AG10803 (cell line): ENCODE results near the gene DNAJC15.
"Not testable (repeated sequence)": the region's sequence is repeated elsewhere in the genome, so short reads cannot be mapped to it uniquely, and the experiment has no call there.

Source experiments
- DNase-seq: peaks from one replicate; pipeline ENCODE4 v3.0.0; 2010; ENCODE audit warnings: low read depth
- H3K4me3 ChIP-seq: 2 replicates; pipeline ENCODE4 v1.5.1; 2011; ENCODE audit warnings: mild to moderate bottlenecking, low read length, control low read depth
- TF ChIP-seq, protein P1 (sequence below): conservative IDR thresholded peaks from 2 replicates; pipeline ENCODE4 v1.5.1; 2011; ENCODE audit warnings: mild to moderate bottlenecking, low read length, control low read depth, inconsistent platforms

DNAJC15 gene

GRCh38 chr13:43033038-43033437 lies 9.7 kb downstream of the DNAJC15 start:
- TF ChIP-seq, protein P1, sequence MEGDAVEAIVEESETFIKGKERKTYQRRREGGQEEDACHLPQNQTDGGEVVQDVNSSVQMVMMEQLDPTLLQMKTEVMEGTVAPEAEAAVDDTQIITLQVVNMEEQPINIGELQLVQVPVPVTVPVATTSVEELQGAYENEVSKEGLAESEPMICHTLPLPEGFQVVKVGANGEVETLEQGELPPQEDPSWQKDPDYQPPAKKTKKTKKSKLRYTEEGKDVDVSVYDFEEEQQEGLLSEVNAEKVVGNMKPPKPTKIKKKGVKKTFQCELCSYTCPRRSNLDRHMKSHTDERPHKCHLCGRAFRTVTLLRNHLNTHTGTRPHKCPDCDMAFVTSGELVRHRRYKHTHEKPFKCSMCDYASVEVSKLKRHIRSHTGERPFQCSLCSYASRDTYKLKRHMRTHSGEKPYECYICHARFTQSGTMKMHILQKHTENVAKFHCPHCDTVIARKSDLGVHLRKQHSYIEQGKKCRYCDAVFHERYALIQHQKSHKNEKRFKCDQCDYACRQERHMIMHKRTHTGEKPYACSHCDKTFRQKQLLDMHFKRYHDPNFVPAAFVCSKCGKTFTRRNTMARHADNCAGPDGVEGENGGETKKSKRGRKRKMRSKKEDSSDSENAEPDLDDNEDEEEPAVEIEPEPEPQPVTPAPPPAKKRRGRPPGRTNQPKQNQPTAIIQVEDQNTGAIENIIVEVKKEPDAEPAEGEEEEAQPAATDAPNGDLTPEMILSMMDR, result no peak
- no peak overlapping the region for H3K4me3 ChIP-seq
- DNase-seq, result no peak

DNA sequence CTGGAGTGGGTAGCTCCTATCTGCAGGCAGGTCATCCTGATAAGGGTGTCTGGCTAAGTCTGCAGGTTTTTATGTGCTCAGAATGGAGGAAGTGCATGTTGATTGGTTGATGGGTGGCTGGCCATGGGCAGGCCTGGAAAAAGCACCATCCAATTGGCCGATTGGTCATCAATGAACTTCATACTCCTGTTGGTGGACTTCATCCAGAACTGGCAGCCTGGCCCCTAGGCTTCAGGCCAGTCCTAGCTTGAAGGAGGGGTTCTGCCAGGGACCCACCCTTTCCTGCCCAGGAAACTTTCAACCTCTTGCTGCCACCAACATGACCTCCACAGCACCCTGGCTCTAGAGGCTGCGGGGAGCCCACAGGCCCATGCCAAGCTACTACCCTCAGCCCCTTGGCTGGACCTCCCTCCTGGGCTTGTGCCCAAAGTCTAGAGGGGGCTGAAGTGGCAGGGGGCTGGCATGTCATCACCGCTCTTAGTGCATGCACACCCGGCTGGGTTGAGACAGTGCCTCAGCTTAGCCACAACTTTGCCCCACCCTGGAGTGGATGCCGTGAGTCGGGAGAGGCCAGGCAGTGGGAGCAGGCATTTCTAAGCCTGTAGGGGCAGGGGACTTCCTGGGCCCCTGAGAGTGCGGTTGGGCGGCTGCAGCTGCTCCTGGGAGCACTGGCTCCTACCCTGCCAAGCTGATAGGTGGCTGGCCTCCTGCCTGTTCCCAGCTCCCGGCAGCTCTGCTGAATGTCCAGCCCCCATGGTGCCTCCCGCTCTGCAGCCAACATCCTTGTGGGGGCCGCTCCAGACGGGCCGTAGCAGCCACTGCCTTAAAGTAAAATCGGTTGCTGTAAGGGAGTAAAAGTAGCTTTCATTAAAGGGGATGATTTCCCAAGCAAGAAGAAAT lies 13.2 kb downstream of the DNAJC15 start:
- TF ChIP-seq, protein P1, result no peak
- no peak for DNase-seq
- no peak overlapping the region for H3K4me3 ChIP-seq

- DNase-seq, result no peak
- TF ChIP-seq, protein P1, result no peak
- no peak overlapping the region for H3K4me3 ChIP-seq
Observed at GRCh38 chr13:43039966-43040365, 16.6 kb downstream of the DNAJC15 start.

- H3K4me3 ChIP-seq, DNase-seq: not testable (repeated sequence)
Observed at GRCh38 chr13:43040581-43041368, 17.4 kb downstream of the DNAJC15 start.

DNA sequence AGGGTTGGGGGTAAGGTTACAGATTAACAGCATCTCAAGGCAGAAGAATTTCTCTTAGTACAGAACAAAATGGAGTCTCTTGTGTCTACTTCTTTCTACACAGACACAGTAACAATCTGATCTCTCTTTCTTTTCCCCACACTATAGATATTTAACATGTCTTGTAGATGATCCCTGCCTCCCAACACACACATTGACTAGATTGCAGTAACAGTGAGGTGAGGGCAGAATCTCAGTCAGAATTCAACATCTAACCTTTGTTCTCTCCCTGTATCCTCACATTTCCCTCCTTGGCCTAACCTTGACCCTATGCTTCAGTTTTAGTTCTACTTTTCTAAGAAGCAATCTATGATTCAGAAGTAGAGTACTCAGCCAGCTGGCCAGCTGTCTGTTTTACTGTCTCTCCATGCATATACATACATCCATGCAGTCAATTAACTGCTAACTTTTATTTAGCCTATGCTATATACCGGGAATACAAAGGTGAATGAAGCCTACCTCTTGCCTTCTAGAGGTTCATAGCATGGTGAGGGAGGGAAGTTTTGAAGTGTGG lies 18.1 kb downstream of the DNAJC15 start:
- DNase-seq, result no peak

GRCh38 chr13:43042410-43042921 lies 19.1 kb downstream of the DNAJC15 start:
- TF ChIP-seq, protein P1, result no peak
- DNase-seq, result no peak
- no peak overlapping the region for H3K4me3 ChIP-seq

More for the DNA sequence above, 18.1 kb downstream of the DNAJC15 start:
- no peak overlapping the region for H3K4me3 ChIP-seq
- TF ChIP-seq, protein P1, result no peak

DNA sequence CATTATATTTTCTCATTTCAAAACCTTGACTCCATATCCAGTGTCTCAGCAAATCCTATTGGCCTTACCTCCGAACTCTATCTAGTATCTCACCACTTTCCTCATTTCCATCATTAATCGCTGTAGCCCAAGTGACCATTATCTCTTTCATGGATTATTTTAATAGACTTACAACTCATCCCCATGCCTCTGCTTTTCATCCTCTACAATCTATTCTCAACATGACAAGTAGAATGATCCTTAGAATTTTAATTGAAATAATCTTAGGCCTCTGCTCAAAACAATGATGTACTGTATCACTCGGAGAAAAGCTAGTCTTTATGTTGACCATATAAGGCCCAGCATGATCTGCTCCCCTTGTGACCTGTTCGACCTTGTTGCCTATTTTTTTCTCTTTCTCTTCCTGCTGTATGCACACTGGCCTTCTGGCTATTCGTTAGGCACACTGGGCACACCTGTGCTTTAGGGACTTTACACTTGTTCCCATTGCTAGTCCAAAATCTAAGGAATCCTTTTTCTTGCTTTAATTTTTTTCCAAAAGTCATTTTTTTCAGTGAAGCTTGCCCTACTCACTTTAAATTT lies 21.4 kb downstream of the DNAJC15 start:
- TF ChIP-seq, protein P1, result no peak
- DNase-seq, result no peak
- H3K4me3 ChIP-seq, result no peak overlapping the region

- H3K4me3 ChIP-seq, DNase-seq: not testable (repeated sequence)
Observed at GRCh38 chr13:43045302-43045773, 22.0 kb downstream of the DNAJC15 start.
